ENCODE results near the gene NINJ1. TPM values are rescaled to one million over a fixed set of nuclear protein-coding genes. Genes with fewer than 3 reads are reported as not detected.

Gene NINJ1
- total and polyA plus RNA-seq, 2 of the 4 experiments (the other 2 are of a cell fraction), result 21.9 to 38.8 TPM

GRCh38 chr9:93107151-93107824 lies 26.8 kb downstream of the NINJ1 start:
- ChIA-PET CTCF (interaction anchor here (0.6 kb wide), 1 partner anchor 438 kb away, joined by 7 read pairs; no protein-coding TSS in a partner anchor), POLR2A (ENCODE audit: unreplicated experiment) (no interaction called here)
- Histone ChIP-seq H3K4me1 (ENCODE audit: control insufficient read depth, insufficient read depth, low read length) (no peaks in the 10 kb centered on the region), H2BK5ac (ENCODE audit: low read depth, low read length, poor library complexity, severe bottlenecking) (no peak overlapping the region), H3K4me3 (ENCODE audit: insufficient read depth, low read depth, low read length) (no peak overlapping the region), H4K20me1 (ENCODE audit: insufficient read depth, low read length) (peaks cover 23% of the 10 kb centered on the region; the same call in 1 of the 2 replicates), H4K5ac (ENCODE audit: low read depth, low read length) (no peak overlapping the region), H3K9me1 (ENCODE audit: insufficient read depth, low read length) (no peaks in the 10 kb centered on the region; the same call in 1 of the 2 replicates), H2BK15ac (ENCODE audit: low read depth, low read length) (no peak overlapping the region), H4K91ac (ENCODE audit: insufficient read depth, low read depth, low read length) (no peak overlapping the region), H2BK120ac (ENCODE audit: low read depth, low read length) (no peak overlapping the region), H3K27me3 (ENCODE audit: control insufficient read depth, insufficient read depth, low read length) (no peaks in the 10 kb centered on the region), H3K9ac (ENCODE audit: low read depth, low read length) (no peak overlapping the region), H3K23ac (ENCODE audit: low read depth, low read length) (no peak overlapping the region), H3K36me3 (ENCODE audit: control insufficient read depth, insufficient read depth, low read length) (peaks cover 24% of the 10 kb centered on the region), H3K18ac (ENCODE audit: low read depth, low read length) (no peak overlapping the region), H2AFZ (replicated peaks; ENCODE audit: low read length, poor library complexity) (no peak overlapping the region), H2AK5ac (ENCODE audit: low read depth, low read length) (no peak overlapping the region), H4K8ac (ENCODE audit: low read depth in 2 of 2, low read length in 2 of 2) (no peak overlapping the region), H3K79me1 (ENCODE audit: low read depth in 1 of 2, low read length in 2 of 2) (peaks cover 13 to 28% of the 10 kb centered on the region in 2 experiments), H3K4me2 (ENCODE audit: low read depth, low read length) (no peak overlapping the region), H2BK20ac (ENCODE audit: low read depth, low read length) (no peak overlapping the region), H3K14ac (replicated peaks; ENCODE audit: low read depth, low read length) (no peak overlapping the region), H3K4ac (ENCODE audit: low read depth, low read length) (no peak overlapping the region), H3K56ac (ENCODE audit: extremely low read depth, insufficient read depth, low read length) (no peak overlapping the region), H2AK9ac (replicated peaks; ENCODE audit: low read depth, low read length, poor library complexity) (no peak overlapping the region), H3K27ac (ENCODE audit: insufficient read depth, low read length) (no peak overlapping the region), H3K9me3 (ENCODE audit: control insufficient read depth, insufficient read depth, low read length) (no peaks in the 10 kb centered on the region)
- in situ Hi-C loops (cut with MboI; ENCODE audit: low sequenced_read_pairs), result loop anchor here (25.0 kb wide), 1 partner anchor 455 kb away; no protein-coding TSS in a partner anchor
- ATAC-seq (ENCODE audit: low read depth) (no peak), DNase-seq (no peak)
- intact Hi-C loops (cut with micrococcal nuclease), result loop anchor here (5.0 kb wide), 1 partner anchor 45 kb away; no protein-coding TSS in a partner anchor
- dilution Hi-C loops (cut with HindIII; ENCODE audit: low sequenced_read_pairs, unreplicated experiment), result no loop called here
- WGBS, 2 experiments (ENCODE audit: extremely low coverage in 2 of 2, insufficient read length in 1 of 2), result 100% methylated on average over 1 of the region's 14 CpGs; no CpG with 5 or more reads in 1 of the 2 experiments
- no TSS peak for BruUV-seq (replicated peaks)
- TF ChIP-seq RAD21 (IDR thresholded peaks at IDR 0.05; ENCODE audit: low read length) (no peak), CEBPB (IDR thresholded peaks at IDR 0.05; ENCODE audit: low read depth, low read length) (no peak), BHLHE40 (IDR thresholded peaks at IDR 0.05; ENCODE audit: low read depth, low read length) (no peak), POLR2A (IDR thresholded peaks at IDR 0.05; ENCODE audit: low read depth, low read length) (no peak), RCOR1 (IDR thresholded peaks at IDR 0.05; ENCODE audit: insufficient replicate concordance, low read length) (no peak), MAFK (IDR thresholded peaks at IDR 0.05; ENCODE audit: low read depth, low read length) (no peak), MAZ (IDR thresholded peaks at IDR 0.05; ENCODE audit: borderline replicate concordance, low read depth, low read length) (no peak), NFE2L2 (IDR thresholded peaks at IDR 0.05; ENCODE audit: low read depth, low read length) (no peak), CHD1 (IDR thresholded peaks at IDR 0.05; ENCODE audit: low read depth, low read length) (no peak), MXI1 (IDR thresholded peaks at IDR 0.05; ENCODE audit: borderline replicate concordance, low read depth, low read length) (no peak), FOS (IDR thresholded peaks at IDR 0.05; ENCODE audit: low read depth, low read length) (no peak)
- TF ChIP-seq, protein P1, sequence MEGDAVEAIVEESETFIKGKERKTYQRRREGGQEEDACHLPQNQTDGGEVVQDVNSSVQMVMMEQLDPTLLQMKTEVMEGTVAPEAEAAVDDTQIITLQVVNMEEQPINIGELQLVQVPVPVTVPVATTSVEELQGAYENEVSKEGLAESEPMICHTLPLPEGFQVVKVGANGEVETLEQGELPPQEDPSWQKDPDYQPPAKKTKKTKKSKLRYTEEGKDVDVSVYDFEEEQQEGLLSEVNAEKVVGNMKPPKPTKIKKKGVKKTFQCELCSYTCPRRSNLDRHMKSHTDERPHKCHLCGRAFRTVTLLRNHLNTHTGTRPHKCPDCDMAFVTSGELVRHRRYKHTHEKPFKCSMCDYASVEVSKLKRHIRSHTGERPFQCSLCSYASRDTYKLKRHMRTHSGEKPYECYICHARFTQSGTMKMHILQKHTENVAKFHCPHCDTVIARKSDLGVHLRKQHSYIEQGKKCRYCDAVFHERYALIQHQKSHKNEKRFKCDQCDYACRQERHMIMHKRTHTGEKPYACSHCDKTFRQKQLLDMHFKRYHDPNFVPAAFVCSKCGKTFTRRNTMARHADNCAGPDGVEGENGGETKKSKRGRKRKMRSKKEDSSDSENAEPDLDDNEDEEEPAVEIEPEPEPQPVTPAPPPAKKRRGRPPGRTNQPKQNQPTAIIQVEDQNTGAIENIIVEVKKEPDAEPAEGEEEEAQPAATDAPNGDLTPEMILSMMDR (conservative IDR thresholded peaks at IDR 0.05; ENCODE audit: low read depth, low read length), result no peak
